PC-9 (cell line): Measurements from ENCODE around the gene TAF4.

Experiments
- EZH2 ChIP-seq: fragments of 200-600 bp; sonication (generic); IDR thresholded peaks from 2 replicates; pipeline ENCODE4 v1.8.0; 2017; ENCODE audit warnings: antibody characterized with exemption, low read depth
- TF ChIP-seq, protein P1 (sequence below): fragments of 200-600 bp; sonication (generic); conservative IDR thresholded peaks from 2 replicates; pipeline ENCODE4 v1.6.1; 2017; ENCODE audit warnings: mixed run types, antibody characterized with exemption, mild to moderate bottlenecking, moderate library complexity

DNA sequence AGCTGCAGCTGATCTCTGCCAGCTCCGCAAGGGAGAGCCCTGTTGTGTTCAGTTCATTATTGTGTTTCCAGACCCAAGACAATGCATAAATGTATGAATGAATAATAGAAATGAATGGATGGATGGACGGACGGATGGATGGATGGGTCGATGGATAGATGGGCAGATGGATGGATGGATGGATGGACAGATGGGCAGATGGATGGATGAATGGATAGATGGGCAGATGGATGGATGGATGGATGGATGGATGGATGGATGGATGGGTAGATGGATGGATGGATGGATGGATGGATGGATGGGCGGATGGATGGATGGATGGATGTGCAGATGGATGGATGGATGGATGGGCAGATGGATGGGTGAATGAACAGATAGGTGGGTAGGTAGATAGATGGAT is 39.9 kb upstream of the TAF4 start:
- TF ChIP-seq, protein P1, sequence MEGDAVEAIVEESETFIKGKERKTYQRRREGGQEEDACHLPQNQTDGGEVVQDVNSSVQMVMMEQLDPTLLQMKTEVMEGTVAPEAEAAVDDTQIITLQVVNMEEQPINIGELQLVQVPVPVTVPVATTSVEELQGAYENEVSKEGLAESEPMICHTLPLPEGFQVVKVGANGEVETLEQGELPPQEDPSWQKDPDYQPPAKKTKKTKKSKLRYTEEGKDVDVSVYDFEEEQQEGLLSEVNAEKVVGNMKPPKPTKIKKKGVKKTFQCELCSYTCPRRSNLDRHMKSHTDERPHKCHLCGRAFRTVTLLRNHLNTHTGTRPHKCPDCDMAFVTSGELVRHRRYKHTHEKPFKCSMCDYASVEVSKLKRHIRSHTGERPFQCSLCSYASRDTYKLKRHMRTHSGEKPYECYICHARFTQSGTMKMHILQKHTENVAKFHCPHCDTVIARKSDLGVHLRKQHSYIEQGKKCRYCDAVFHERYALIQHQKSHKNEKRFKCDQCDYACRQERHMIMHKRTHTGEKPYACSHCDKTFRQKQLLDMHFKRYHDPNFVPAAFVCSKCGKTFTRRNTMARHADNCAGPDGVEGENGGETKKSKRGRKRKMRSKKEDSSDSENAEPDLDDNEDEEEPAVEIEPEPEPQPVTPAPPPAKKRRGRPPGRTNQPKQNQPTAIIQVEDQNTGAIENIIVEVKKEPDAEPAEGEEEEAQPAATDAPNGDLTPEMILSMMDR = no peak
- no peak for TF ChIP-seq EZH2
